ENCODE measurements around the gene ZNF488.

ZNF488 gene

GRCh38 chr10:47365431-47366180, 18.5 kb downstream of the ZNF488 start:
- DNase-seq: no peak

- DNase-seq: no peak
Measured at GRCh38 chr10:47364911-47365310, 19.2 kb downstream of the ZNF488 start.

GRCh38 chr10:47364366-47364765, 19.7 kb downstream of the ZNF488 start:
- DNase-seq: no peak

- DNase-seq: no peak
Measured at GRCh38 chr10:47363781-47364180, 20.3 kb downstream of the ZNF488 start.

GRCh38 chr10:47362199-47362598, 21.9 kb downstream of the ZNF488 start:
- DNase-seq: no peak

GRCh38 chr10:47361293-47361692, 22.8 kb downstream of the ZNF488 start:
- no peak for DNase-seq

- DNase-seq: no peak
Measured at GRCh38 chr10:47360419-47361040, 23.6 kb downstream of the ZNF488 start.

- DNase-seq: no peak
Measured at GRCh38 chr10:47359626-47360418, 24.3 kb downstream of the ZNF488 start.

GRCh38 chr10:47359101-47359500, 25.0 kb downstream of the ZNF488 start:
- no peak for DNase-seq

GRCh38 chr10:47358457-47358856, 25.6 kb downstream of the ZNF488 start:
- no peak for DNase-seq

- DNase-seq: no peak
Measured at GRCh38 chr10:47357911-47358310, 26.2 kb downstream of the ZNF488 start.

GRCh38 chr10:47357131-47357582, 26.9 kb downstream of the ZNF488 start:
- DNase-seq: no peak

- DNase-seq: no peak
Measured at GRCh38 chr10:47356708-47357107, 27.4 kb downstream of the ZNF488 start.

- no peak for DNase-seq
Measured at GRCh38 chr10:47354900-47355299, 29.2 kb downstream of the ZNF488 start.

GRCh38 chr10:47354165-47354564, 29.9 kb downstream of the ZNF488 start:
- DNase-seq: no peak

- DNase-seq: no peak
Measured at GRCh38 chr10:47353351-47353750, 30.7 kb downstream of the ZNF488 start.

- no peak for DNase-seq
Measured at GRCh38 chr10:47351899-47352815, 31.9 kb downstream of the ZNF488 start.

GRCh38 chr10:47350671-47351640, 33.1 kb downstream of the ZNF488 start:
- no peak for DNase-seq

GRCh38 chr10:47349941-47350371, 34.1 kb downstream of the ZNF488 start:
- no peak for DNase-seq

GRCh38 chr10:47349516-47349915, 34.6 kb downstream of the ZNF488 start:
- DNase-seq: no peak

All from stimulated activated CD4-positive, alpha-beta T cell treated with anti-CD3 and anti-CD28 coated beads, Interleukin-4, amount 100 ng/mL, for 4 hours (primary cell).